NOMO-1 treated with DMSO at 0.1 percent for 48 hours (cell line): ENCODE measurements around the gene USP2.
"Not testable (repeated sequence)": the region's sequence is repeated elsewhere in the genome, so short reads cannot be mapped to it uniquely, and the experiment has no call there.

Source experiments
- DNase-seq: peaks from one replicate; lab custom pipeline; 2025; ENCODE audit not compliant: unreplicated experiment; lab: John Stamatoyannopoulos, UW

Gene USP2

DNA sequence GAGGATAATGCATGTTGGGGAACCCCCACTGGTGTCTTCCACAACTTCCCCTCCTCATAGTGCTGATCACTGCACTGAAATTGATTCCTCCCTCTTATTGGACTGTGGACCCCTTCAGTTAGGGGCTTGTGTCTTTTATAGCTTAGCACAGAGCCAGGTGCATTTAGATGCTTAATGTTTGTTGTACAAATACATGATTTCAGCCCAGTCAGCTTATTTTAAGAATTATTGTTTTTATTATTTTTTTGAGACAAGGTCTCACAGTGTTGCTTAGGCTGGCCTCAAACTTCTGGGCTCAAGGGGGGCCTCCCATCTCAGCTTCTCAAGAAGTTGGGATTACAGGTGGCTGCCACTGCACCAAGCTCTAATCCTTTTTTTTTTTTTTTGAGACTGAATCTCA, 33.2 kb upstream of the USP2 start:
- DNase-seq, result no peak

GRCh38 chr11:119414321-119414720, 32.8 kb upstream of the USP2 start:
- DNase-seq, result no peak

- no peak for DNase-seq
These were observed 30.6 kb upstream of the USP2 start for GRCh38 chr11:119412072-119412471.

GRCh38 chr11:119410501-119410900, 29.0 kb upstream of the USP2 start:
- no peak for DNase-seq

GRCh38 chr11:119409731-119410130, 28.2 kb upstream of the USP2 start:
- DNase-seq, result no peak

DNA sequence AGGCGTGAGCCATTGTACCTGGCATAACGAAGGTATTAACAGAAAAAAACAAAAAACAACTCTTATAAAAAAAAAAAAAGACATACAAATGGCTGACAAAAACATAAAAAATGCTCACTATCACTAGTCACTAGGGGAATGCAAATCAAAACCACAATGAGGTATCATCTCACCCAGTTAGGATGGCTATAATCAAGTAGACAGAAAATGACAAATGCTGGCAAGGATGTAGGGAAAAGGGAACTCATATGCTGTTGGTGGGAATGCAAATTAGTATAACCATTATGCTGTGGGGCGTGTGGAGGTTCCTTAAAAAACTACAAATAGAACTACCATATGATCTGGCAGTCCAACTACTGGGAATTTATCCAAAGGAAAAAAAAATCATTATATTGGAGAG, 24.5 kb upstream of the USP2 start:
- DNase-seq, result no peak

DNA sequence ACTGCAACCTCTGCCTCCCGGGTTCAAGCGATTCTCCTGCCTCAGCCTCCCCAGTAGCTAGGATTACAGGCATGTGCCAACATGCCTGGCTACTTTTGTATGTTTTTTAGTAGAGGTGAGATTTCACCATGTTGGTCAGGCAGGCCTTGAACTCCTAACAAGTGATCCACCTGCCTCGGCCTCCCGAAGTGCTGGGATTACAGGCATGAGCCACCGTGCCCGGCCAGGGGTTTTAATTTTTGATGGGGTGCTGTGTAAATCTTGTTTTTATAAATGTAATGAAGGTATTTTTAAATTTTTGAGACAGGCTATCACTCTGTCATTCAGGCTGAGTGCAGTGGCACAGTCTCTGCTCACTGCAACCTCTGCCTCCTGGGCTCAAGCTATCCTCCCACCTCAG, 24.0 kb upstream of the USP2 start:
- not testable (repeated sequence) for DNase-seq

DNA sequence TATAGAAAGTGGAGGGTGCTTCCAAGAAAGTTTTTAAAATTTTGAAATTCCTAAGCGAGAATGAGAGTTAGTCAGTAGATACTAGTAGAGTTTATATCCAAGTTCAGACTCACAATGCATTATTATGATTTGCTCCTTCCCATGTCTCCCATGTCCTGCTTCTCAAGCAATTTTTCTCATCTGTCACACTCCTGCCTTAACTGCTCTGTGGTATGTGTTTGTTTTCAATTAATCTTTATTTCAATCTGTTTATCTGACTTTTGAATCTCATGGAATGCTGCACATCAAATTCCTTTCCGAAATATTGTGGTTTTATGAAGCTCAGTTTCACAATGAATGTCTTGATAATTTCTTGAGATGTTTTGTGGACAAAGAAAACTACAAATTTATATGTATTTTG, 23.4 kb upstream of the USP2 start:
- DNase-seq, result no peak

DNA sequence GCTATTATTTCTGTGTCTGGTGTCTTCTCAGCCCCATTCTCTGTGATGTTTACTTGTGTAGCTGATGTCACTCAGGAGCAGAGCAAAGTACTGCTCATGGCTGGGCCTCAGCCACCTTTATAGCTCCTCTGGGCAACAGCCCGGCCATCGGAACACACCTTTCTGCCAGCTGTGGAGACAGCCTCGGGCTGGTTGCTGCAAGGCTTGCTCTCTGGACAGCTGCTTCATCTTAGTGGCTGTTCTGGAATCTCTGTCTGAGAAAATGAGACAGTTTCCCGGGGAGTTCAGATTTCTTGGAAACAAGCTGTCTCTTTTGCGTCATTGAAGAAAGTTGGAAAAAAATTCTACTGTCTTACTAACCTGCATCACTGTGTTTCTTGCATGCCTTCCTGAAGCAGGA, 21.5 kb upstream of the USP2 start:
- no peak for DNase-seq

- no peak for DNase-seq
These were observed 21.0 kb upstream of the USP2 start for GRCh38 chr11:119402470-119402869.

GRCh38 chr11:119400860-119401259, 19.4 kb upstream of the USP2 start:
- no peak for DNase-seq

DNA sequence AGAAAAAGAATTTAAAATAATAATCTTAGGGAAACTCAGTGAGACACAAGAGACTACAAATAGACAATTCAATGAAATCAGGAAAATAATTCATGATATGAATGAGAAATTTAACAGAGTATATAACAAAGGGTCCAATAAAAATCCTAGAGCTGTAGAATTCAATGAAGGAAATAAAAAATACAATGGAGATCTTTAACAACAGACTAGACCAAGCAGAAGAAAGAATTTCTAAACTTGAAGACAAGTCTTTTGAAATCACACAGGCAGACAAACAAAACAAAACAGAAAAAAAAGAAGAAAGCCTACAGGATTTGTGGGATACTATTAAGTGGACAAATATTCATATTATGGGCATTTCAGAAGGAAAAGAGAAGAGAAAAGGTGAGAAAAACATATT, 16.2 kb upstream of the USP2 start:
- no peak for DNase-seq

- DNase-seq, result no peak
These were observed 15.3 kb upstream of the USP2 start for GRCh38 chr11:119396835-119397234.

DNA sequence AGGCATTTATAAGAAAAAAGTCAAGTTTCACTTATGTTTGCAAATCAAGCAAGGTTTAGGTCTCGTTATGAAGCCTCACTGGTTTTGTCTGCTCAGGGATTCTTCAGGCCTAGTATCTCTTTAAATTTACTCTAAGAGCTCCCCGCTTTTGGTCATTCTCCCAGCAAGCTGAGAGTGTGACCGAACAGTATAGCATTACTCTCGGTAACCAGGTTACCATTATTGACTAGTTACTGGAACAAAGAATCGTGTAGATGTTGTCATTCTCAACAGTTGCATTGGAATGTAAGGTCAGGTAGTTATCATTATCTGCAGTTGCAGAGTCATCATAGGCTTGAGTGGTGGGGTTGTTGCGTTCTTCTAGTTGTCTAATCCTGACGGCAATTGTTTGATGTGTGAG, 9.8 kb upstream of the USP2 start:
- no peak for DNase-seq

GRCh38 chr11:119389611-119390254, 8.2 kb upstream of the USP2 start:
- no peak for DNase-seq

- DNase-seq, result no peak
These were observed 6.6 kb upstream of the USP2 start for GRCh38 chr11:119388103-119388502.

- no peak for DNase-seq
These were observed 2.8 kb upstream of the USP2 start for GRCh38 chr11:119384332-119384731.

DNA sequence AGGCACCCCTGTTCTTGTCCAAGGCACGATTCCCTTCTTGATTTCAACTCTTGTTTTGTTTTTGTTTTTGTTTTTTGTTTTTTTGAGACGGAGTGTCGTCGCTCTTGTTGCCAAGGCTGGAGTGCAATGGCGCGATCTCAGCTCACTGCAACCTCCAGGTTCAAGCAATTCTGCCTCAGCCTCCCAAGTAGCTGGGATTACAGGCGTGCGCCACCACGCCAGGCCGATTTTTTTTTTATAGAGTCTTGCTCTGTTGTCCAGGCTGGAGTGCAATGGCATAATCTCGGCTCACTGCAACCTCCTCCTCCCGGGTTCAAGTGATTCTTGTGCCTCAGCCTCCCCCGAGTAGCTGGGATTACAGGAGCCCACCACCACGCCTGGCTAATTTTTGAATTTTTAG, 1.0 kb upstream of the USP2 start:
- not testable (repeated sequence) for DNase-seq

DNA sequence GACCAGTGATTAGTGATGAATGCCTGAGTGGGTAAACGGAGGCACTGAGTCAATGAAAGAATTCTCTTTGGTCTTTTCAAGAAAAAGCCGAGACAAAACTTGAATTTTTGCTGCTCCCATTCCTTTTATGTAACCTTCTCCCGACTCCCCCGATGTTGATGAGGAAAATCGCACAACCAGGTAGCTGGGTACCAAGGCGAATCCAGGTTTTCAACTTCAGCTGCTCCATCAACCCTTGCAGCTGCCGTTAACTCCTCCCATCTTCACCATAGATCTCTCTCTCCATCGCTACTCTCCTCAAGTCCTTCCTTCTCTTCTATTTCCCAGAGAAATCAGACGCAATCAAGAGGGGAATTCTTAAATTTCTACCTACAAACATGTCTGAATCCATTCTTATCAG, 611 bp upstream of the USP2 start:
- DNase-seq, result no peak

DNA sequence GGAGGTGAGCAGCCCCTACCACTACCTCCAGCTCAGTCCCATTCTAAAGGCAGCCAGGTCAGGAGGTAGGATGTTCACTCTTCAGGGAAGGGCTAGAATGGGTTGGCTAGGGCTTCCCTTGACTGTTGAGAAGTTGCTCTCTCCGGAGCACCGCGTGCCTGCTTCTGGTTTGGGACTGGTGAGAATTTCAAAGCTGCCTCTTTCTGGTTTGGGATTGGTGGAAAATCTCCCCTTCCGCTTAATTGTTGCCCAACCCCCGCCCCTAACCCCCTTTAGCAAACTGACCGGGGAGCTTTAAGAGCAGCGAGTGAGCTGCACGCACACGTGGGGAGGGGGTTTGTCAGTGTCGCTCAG, 686 bp downstream of the USP2 start:
- no peak for DNase-seq

GRCh38 chr11:119380160-119380826, 1.2 kb downstream of the USP2 start:
- no peak for DNase-seq

GRCh38 chr11:119378851-119379465, 2.5 kb downstream of the USP2 start:
- DNase-seq, result no peak
